Subcutaneous adipose tissue (tissue), 4 donors: Measurements from ENCODE around the gene AHNAK2. TPM values are rescaled to one million over a fixed set of nuclear protein-coding genes. Genes with fewer than 3 reads are reported as not detected.

ENCODE experiments used
- total RNA-seq, 4 donors: library from RNA; depleted of rRNA; stranded (reverse); fragments of >200 nt; gene quantifications; one replicate each; pipeline ENCODE4 v1.1.0, GENCODE V29; 2016
- TF ChIP-seq, protein P1 (sequence below): fragments of 450-650 bp; IDR thresholded peaks from one replicate; pipeline ENCODE4 v1.5.1; 2016; ENCODE audit warnings: low read depth, mild to moderate bottlenecking, control low read depth, antibody characterized with exemption, moderate library complexity

Gene AHNAK2
- total RNA-seq, 4 donors from 2014 or later, result 36.9 to 77.5 (median 43.9) TPM

DNA sequence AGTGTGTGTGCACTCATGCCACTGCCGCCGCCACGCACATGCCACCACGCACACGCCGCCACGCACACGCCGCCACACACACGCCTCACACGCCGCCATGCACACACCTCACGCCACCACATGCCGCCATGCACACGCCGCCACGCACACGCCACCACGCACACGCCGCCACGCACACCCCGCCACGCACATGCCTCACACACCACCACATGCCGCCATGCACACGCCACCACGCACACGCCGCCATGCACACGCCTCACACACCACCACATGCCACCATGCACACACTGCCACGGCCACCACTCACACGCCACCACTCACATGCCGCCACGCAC lies 13.7 kb upstream of the AHNAK2 start:
- TF ChIP-seq, protein P1, sequence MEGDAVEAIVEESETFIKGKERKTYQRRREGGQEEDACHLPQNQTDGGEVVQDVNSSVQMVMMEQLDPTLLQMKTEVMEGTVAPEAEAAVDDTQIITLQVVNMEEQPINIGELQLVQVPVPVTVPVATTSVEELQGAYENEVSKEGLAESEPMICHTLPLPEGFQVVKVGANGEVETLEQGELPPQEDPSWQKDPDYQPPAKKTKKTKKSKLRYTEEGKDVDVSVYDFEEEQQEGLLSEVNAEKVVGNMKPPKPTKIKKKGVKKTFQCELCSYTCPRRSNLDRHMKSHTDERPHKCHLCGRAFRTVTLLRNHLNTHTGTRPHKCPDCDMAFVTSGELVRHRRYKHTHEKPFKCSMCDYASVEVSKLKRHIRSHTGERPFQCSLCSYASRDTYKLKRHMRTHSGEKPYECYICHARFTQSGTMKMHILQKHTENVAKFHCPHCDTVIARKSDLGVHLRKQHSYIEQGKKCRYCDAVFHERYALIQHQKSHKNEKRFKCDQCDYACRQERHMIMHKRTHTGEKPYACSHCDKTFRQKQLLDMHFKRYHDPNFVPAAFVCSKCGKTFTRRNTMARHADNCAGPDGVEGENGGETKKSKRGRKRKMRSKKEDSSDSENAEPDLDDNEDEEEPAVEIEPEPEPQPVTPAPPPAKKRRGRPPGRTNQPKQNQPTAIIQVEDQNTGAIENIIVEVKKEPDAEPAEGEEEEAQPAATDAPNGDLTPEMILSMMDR, result no peak

DNA sequence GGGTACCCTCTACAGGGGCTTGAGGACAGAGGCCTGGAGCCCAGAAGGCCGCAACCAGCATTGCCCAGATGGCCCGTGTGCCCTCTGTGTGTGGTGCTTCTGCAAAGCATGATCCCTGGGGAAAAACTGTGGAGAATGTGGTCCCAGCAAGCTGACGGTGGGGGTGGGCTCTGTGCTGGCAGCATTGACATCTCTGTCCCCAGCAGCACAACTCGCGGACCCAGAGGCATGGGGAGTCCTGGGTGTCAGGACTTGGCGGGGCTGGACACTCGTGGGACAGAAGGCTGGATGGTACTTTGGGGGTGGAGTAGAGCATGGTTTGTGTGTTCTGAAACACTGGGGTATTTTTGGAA lies 11.8 kb upstream of the AHNAK2 start:
- TF ChIP-seq, protein P1, result no peak

DNA sequence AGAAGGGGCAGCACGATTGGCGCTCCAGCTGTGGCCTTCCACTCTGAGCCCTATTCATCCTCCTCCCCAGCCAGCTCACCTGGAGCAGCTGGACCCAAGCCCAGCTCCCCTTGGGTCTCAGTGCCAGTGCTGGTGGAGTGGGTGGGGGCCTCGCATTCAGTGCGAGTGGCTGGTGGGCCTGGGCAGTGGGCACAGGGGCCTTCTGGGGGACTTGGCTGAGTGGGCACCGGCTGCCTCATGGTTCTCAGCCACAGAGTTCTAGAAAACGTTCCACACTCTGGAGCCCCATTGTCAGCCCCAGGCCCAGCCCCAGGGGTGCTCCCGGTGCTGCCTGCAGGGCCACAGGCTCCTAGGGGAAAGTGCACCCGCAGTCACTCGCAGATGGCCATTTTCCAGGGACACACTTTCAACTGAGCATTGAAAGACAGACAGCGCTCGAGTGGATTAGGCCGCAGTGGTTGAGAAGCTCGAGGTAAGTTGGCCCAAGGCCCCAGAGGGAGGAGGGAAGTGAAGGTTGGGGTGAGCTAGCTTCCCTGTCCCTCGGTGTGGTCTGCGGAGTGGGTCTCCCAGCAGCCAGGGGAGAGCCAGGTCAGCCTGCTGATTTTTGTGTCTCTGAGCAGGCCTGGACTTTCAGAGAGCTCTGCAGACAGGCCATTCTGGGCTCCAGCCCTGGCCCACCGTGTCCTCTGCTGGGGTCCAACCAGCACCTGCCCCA lies 11.2 kb upstream of the AHNAK2 start:
- TF ChIP-seq, protein P1, result no peak

DNA sequence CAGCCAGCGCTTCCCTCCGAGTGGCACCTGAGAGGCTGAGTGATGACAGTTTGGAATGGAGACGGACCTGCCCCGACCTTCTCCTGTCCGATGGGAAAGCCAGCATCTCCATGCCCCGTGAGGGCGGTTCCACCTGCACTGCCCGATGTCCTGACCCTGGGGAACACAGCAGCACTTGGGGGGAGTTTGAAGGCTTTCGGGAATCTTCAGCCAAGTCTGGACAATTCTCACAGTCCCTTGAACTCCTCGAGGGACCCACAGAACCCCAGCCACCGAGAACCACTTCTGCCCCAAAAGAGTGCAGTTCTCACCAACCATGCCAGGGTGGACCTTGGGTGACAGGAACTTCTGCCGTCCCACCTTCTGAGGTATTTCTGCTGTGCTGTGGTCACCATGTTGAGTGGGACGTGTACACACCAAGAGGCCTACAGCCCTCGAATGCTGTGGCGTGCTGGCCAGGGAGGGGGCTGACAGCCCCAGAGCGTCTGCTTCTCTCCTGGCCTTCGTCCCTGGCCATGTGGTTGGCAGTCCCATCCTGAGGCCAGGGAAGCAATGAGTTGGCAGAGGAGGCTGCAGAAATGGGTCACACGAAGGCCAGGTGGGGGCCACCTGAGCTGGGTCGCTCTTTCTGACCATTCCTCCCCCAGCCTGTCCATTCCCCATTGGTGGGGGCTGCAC lies 8.5 kb upstream of the AHNAK2 start:
- TF ChIP-seq, protein P1, result no peak

DNA sequence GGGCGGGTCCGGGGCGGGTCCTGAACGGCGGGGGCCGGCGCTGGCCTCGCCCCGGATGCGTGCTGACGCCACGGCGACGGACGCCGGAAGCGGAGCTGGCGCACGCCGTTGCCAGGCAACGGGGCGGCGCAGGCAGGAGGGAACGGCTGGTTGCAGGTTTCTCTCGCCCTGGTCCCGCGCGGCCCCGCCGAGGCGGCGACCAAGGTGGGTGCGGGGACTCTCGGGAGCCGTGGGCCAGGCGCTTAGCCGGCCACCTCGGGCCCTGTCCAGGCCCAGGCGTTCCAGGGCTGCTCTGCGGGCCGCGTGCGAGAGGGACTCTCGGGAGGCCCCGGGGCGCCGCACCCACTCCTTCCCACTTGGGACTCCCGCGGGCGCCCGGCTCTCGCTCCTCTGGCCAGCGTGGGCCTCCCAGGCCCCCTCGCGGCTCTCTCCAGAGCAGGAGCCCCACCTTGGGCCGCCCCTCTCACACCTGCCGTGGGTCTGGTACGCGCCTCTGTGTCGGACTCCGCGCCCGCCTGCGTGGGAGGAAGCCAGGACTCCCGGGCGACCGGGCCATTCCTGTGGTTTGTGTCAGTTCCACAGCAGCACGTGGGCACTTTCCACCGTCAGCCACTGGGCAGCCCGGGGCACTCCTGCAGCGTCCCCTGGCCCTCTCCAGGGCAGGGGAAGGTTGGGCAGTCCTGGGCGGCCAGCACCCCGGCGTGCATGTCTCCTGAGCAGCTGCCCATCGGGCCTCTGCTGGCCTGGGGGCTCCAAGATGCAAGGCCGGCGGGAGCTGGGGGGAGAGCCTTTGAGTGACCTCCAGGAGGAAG lies 7.7 kb upstream of the AHNAK2 start, which contains the start of gene CLBA1:
CLBA1 (plus strand) TSS at position 114 of the 812 bp plus-strand sequence; CDS start at position 758, 644 bp downstream.
- TF ChIP-seq, protein P1, result no peak

DNA sequence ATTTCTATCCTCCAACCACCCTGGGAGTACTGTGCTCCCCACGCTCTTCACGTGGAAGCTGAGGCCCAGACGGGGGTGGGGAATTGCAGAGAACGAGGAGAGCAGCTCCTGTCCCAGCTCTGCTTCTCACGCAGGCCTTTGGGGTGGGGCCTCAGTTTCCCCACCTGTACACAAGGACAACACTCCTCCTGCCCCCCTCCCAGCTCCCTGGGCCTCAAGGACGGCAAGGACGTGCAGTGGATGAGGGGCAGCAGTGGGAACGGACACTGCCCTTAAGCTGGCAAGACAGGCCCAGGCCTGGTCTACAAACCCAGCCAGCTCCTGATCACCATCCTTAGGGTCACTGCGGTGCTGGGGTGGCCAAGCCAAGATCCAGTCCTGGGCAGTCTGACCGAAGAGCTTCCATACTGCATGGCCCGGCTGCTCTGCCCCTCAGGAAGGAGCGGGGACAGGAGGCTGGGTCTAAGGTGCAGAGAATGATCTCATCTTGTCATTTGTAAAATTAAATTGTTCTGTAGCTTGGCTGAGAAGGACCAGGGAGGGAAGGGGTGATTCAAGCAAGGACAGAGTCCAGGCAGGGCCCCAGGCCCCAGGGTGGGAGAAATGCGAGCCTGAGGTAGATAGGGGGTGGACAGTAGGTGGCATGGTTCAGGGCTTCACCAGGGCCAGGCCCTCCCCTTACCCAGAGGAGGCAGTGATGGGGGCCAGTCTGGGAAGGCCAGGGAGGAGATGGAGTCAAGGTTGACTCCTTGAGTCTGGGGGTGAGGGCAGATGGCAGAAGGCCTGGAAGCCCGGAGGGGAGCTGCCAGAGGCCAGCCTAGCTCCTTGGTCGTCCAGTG lies 6.1 kb upstream of the AHNAK2 start:
- TF ChIP-seq, protein P1, result no peak
